Activated effector memory CD4-positive, alpha-beta T cell treated with Interleukin-2 at 50 U/mL for 16 hours (primary cell): ENCODE measurements around the gene FBXW8.

Experiments used
- DNase-seq: peaks from one replicate; pipeline ENCODE4 v3.0.0-alpha.2; 2020

The FBXW8 gene, protein sequence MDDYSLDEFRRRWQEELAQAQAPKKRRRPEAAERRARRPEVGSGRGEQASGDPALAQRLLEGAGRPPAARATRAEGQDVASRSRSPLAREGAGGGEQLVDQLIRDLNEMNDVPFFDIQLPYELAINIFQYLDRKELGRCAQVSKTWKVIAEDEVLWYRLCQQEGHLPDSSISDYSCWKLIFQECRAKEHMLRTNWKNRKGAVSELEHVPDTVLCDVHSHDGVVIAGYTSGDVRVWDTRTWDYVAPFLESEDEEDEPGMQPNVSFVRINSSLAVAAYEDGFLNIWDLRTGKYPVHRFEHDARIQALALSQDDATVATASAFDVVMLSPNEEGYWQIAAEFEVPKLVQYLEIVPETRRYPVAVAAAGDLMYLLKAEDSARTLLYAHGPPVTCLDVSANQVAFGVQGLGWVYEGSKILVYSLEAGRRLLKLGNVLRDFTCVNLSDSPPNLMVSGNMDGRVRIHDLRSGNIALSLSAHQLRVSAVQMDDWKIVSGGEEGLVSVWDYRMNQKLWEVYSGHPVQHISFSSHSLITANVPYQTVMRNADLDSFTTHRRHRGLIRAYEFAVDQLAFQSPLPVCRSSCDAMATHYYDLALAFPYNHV

DNA sequence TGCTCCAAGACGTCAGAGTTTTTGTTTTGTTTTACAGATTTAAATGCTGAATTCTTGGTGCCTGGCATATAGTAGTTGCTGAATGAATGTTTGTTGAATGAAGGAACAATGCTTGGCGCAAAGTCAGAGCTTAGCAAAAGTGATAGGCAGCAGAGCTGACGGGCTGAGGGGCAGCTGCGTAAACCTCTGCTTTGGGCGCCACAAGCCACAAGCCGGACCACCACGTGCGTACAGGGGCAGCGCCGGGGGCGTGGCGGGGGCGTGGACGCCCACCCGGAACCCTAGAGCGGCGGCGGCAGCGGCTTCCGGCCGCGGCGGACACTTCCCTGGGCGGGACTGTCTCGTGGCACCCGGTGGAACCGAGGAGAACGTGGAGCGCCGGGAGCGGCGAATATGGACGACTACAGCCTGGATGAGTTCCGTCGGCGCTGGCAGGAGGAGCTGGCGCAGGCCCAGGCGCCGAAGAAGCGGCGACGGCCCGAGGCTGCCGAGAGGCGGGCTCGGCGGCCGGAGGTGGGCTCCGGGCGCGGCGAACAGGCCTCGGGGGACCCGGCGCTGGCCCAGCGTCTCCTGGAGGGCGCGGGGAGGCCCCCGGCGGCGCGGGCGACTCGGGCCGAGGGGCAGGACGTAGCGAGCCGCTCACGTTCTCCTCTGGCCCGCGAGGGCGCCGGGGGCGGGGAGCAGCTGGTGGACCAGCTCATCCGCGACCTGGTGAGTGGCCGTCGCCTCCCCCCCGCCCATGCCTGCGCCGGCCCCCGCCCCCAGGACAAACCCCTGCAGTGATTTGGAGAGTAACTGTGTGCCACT, at the start of gene FBXW8:
FBXW8 (plus strand) TSS at position 306 of the 807 bp plus-strand sequence; CDS start at position 394, 88 bp downstream.
- DNase-seq, result peak; percentile 46

DNA sequence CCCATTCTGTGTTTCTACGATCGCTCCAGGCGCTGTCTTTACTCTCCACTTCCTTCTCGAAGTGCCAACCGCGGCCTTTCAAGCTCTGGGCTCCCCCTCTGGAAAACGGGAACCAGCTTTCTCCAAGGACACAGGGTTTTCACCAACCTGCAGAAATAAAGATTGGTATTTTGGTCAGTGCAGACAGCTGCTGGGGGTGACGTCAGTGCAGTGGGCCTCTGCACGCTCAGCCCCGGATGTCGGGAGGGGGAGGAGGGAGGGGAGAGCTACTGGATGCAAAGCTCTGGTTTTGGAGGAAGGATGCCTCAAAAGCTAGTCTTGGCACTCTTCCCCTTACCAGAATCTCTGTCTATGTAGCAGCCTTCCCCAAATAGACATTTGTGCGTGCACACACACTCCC, 49.4 kb upstream of the FBXW8 start:
- peak; percentile 18 for DNase-seq

DNA sequence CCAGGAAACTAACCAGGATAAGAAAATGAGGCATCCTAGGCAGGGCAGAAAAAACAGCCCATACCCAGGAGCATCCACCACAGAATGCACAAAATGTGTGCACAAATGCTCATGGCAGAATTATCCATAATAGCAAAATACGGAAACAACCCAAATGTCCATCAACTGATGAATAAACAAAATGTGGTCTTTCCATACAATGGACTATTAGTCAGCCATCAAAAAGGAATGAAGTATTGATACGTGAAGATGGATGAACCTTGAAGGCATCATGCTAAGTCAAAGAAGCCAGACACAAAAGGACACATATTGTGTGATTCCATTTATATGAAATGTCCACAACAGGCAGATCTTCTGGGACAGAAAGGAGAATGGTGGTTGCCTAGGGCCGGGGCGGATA, 48.6 kb upstream of the FBXW8 start:
- no peak for DNase-seq

DNA sequence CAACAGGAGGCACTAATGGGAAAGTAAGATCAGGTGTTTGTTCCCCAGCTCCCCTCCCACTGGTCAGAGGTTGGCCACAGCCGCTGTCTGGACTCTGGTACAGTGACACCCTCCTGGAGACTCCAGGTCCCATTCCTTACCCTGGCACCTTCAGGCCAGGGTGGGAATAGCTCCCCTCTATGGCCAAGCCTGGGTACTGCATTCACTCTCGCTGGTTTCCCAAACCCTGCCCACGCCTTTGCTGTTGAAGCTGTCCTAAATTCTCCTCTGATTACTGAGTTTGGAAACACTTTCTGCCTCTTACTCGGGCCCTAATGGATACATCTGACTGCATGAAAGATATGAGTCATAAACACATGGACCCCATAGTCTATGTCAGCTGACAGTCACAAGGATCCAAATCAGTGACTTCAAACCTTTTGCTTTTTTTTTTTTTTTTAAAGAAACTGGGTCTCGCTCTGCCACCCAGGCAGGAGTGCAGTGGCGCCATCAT, 47.4 kb upstream of the FBXW8 start:
- no peak for DNase-seq

DNA sequence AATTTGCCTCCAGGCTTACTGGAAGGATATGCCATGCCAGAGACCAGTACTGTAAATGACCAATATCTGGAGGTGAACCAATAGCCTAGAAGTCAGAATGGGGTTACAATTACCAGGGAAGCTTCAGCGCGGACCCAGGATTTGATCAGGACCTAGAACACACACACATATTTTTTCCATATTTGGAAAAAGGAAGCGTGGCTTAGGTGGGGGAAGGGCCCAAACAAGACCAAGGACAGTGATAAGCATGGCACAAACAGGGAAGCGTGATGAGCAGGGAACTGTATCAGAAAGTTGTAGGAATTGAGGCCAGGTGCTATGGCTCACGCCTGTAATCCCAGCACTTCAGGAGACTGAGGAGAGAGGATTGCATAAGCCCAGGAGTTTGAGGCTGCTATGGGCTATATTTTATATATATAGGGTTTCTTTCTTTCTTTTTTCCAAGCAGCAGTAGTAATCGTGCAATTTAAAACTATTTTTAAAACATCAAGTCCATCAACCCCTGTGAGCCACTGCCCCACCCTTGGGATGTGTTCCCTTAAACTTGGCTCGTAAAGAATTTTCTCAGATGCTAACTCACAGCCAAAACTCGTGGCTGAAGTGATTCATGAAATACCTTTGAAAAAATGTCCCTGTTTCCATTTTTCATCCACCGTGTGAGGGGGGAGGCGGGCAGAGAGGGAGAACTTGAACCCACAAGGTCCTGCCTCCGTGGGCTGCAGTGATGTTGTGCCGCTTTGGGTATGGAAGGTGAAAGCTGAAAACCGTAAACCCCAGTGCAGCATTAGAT, 46.2 kb upstream of the FBXW8 start:
- no peak for DNase-seq

DNA sequence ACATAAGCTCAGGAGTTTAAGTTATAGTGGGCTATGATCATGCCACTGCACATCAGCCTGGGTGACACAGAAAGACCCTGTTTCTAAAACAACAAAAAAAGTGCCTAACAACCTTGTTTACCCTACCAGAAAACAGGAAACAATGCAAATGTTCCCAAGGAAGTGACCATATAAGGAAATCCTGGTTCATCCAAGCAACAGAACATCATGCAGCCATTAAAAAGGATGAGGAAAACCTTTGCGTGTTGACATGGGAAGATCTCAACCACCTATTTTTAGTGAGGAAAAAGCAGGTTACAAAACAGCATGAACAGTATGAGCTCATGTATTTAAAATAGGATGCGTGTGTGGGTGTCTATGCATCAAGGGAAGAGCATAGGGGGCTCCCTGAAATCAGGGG, 43.2 kb upstream of the FBXW8 start:
- DNase-seq, result no peak

DNA sequence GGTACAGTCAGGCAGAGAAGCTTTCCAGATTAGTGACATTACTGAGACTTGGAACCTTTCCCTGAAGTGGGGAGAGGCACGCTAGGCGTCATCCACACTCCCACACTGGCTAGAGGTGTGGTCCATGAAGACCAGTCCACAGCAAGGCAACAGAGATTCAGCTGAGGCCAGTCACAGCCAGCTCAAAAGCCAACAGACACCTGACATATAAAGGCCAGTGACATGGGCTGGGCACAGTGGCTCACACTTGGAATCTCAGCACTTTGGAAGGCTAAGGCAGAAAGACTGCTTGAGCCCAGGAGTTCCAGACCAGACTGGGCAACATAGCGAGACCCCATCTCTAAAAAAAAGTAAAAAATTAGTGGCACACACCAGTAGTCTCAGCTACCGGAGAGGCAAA, 40.4 kb upstream of the FBXW8 start:
- DNase-seq, result no peak

DNA sequence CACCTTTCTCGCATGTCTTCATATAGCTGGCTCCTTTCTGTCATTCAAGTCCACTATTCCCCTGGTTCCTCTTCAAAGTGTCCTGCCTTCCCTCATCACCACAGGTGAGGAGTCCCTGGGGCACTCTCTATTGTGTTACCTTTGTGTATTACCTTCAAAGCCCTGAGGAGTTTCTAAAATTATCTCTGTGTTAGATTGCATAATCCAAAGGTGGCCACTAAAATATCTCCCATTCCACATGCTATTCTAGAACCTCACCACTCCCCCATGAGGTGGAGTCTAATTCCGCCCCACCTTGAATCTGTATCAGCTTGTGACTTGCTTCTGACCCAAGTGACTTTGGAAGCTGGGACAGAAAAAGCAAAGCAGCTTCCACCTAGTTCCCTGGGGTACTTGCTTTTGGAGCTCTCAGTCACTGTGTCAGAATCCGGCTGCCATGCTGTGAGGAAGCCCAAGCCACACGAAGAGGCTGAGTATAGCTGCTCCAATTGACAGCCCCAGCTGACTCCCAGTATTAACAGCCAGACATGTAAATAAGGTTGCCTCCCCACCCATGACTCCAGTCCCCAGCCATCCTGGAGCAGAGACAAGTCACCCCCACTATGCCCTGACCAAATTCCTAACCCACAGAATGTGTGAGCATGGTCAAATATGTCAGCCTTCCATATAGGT, 36.3 kb upstream of the FBXW8 start:
- no peak for DNase-seq

DNA sequence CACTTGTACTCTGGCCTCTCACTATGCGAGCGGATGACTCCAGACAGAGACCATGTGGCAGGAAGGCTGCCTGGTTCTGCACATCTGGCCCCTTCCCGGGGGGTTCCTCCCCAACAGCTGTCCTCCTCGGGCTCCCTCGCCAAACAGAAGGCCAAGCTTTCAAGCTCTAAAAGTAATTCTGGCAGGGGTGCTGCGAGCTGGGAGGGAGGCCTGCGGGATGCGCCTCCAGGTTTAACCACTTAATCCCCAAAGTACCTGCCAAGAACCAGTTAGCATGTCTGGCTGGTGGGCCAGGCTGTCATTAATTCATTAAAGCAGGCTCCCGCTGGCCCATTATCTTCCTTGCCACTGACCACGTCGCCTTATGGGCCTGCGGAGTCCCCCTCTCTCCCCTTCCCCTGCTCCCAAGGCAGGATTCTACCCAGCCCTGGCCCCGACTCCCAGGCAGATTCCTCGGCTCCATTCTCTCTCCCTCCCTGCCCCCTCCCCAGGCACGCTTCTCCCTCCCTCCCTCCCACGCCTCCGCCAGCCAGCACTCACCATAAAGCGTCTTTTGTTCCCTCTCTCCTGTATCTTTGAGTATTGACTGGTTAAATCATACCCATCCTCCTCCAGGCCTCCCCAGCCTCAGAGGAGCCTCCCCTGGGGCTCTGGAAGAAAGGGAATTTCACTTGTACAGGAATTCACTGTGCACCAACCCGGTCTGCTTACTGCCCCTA, 34.4 kb upstream of the FBXW8 start:
- DNase-seq, result no peak

DNA sequence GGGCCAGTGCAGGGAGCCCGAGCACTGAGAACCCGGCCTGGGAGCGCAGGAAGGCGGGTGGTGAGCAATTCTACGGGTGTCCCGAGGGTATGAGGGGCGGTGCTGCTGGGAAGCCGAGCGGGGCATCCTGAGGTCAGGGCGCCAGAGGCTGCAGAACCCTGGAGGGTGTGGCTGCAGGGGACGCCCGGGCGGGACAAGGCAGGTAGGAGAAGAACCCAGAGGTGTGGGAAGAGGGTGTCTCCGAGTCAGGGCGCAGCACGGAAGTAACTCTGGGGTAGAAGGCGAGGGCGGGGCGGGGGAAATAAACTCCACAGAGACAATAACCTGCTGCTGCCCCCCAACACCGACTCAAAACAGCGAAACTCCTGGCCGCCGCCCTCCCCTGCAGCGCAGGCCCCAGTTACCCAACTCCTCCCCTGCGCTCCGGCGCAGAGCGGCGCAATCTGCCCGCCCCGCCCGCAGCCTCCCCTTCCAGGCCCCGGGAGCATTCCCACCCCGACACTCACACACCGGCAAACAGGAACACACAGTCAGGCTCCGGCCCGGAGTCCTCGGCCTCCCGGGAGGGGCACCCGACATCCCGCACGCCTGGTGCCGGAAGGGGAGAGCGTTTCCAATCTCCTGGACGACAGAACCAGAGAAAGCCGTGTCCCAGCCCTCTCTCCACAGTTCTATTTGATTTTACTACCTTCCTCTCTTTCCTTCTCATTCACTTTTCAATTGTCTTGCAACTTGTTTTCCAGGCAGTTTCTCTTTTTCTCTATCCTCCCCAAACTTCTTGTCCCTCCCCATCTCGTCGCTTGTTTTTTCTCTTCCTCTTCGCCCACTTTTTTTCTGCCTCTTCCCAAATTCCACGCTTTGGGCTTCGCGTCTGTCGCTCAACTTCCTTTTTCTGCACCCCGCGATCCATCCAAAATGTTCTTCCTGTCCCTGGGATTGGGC, 31.9 kb upstream of the FBXW8 start:
- DNase-seq, result no peak

DNA sequence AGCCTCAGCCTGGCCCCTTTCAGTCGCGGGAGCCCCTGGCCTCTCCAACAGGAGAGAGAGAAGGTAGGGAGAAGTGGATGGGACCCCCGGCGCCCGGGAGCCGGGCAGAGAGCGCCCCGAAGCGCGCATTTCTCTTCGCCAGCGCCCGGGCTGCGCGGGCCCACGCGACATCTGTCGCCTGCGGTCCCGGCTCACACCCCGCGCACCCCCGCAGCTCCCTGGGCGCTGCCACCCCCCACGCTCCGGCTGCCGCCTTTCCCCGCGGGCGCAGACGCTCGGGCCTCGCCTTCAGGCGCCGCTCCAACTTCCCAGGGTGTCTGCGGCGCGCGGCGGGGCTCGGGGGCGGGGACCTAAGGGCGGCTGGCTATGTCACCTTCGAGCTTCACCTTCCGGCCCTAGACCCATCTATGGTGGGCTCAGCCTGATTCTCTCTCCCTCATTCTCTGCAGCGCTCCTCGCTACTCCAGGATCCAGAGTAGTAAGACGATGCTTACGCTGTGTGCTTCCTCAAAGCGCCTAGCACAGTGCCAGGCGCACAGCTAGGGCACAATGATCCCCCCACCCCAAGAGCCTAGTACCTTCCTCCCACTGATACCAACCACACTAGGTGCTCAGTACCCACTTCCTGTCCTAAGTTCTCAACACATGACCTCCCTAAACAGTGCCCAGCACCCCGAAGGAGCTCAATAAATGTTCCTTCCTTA, 31.1 kb upstream of the FBXW8 start:
- DNase-seq, result no peak

DNA sequence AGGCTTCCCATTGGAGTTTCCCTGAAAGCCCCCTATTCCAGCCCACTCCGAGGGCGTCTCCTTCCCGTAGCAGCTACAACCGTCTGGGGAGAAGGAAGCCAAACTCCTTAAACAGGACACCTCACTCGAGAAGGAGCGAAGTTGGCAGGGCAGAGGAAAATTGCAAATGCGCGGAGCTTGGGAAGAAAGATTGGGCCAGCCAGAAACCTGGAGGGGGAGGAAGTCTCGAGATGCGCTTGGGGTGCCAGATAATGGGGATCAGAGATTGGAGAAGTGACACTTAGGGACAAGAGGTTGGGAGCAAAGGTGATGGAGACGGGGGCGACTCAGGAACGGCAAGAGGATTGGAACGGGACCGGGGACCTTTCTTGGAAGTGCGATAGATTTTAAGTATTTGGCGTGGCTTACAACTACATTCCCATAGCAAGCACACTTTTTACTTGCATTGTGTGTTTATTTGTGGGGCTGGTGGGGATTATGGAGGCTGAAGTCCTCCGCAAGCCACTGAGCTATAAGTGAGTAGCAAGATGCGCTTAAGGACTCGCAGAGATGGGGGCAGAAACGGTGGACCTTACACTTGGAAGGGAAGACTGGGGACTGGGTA, 30.4 kb upstream of the FBXW8 start:
- no peak for DNase-seq

DNA sequence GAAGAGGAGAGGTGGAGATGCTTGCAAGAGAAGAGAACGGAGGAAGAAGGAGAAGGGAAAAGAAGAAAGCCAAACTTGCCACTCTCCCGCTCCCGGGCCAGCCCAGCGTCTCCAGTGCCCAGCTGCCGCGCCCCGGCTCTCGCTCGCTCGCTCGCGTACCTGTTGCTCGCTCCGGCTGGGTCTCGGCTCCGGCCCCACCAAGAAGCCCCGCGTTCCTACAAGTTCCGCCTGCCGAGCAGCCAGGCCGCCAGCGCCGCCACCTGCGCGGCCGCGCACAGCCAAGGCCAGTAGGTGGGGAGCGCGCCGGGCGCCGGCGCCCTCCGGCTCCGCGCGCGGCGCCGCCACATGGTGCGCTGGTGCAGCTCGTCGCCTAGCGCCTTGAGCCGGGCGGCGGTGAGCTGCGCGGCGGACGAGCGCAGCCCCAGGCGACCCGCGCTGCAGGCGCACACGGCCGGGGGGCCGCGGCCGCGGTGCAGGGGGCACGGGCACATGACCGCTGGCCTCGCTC, 29.9 kb upstream of the FBXW8 start:
- DNase-seq, result no peak

DNA sequence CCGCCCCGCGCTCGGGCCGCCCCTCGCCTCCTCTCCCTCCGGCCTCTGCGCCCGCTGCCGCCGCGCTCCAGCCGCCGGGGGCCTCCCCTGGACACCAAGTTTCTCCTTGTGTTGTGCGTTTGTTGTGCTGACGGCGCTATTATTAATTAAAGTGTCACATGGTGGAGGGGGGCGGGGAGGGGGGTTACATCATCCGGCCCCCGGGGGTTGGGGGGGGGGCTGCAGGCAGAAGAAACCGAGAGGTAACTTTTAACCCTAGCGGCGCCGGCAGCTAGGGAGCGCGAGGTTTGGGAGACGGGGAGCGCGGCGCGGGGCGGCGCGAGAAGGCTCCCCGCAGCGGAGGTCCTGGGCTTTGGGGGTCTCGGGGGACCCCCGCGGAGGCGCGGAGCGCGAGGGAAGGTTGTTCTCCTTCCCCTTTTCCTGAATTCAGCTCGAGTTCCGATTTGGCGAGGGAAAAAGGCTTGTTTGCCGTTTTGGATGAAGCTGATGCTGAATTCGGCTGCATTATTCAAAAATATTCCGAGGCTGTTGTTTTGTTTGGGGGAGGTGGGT, 29.3 kb upstream of the FBXW8 start, which contains the start of gene HRK:
HRK (minus strand) TSS at position 117 of the 552 bp plus-strand sequence. CDS start 134 bp downstream, outside the sequence.
- DNase-seq, result no peak

DNA sequence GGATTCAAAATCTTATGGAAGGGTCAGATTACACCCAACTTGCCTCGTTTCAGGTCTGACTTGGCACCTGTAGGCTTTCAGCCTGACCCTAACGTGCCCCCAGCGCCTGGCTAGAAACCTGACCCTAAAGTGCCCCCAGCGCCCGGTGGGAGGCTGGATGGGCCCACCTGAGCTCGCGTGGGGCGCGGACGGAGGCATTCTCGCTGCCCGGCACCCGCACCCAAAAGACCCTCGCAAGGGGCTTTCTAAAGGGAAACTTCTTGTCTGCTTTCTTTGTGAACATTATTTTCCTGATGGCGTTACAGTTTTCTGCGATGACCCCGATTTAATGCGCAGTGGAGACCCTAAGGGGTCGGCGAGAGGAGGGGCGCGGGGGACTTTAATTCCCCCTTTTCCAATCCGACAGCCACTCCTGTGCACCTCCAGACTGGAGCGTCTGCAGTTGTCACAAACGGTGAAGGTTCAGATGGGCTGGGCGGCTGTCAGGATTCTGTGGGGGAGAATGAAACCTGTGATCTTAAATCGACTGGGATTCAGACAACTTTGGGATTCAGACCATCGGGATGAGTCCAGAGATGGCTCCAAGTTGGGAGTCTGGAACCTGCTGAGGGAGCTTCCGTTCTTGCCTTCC, 28.8 kb upstream of the FBXW8 start:
- no peak for DNase-seq

DNA sequence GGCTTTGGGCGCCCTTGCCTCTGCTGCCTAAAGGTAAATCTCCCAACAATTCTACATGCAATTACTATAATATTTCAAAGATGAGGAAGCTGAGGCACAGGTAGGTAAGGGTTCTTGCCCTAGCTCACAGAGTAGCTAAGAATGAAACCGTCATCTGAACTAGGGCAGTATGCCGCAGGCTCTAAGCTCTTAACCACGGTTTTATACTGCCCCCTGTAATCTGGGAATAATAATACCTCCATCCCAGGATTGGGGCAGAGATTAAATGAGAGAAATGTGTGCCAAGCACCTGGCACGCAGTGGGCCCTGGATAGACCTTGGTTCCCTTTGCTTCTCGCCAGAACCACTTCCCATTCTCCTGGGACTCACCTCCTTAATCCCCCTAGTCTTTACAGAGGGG, 28.0 kb upstream of the FBXW8 start:
- DNase-seq, result no peak

DNA sequence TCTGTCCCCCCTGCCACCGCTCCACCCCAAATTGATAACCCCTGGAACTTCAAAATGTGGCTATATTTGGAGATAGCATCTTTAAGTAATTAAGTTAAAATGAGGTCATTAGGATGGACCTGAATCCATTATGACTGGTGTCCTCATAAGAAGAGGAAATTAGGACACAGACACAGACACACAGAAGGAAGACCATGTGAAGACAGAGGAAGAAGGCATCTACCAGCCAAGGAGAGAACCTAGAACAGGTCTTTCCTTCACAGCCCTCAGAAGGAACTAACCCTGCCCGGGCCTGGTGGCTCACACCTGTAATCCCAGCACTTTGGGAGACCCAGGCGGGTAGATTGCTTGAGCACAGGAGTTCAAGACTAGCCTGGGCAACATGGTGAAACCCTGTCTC, 25.9 kb upstream of the FBXW8 start:
- DNase-seq, result no peak

DNA sequence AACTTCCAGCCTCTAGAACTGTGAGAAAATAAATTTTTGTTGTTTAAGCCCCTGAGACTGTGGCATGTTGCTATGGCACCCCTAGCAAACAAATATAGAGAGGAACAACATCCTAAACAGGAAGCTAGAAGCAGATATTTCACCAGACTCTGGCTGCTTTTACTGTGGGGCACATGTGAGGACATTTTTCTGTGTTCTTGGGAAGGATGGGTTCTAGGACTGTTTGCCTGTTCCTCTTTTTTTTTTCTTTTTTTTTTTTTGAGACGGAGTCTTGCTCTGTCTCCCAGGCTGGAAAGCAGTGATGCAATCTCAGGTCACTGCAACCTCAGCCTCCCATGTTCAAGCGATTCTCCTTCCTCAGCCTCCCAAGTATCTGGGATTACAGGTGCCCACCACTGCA, 25.3 kb upstream of the FBXW8 start:
- no peak for DNase-seq
